Neuronal stem cell (in vitro differentiated cells): ENCODE measurements around the gene LAMTOR3.

Source experiments
- DNase-seq: peaks from one replicate; pipeline ENCODE4 v3.0.0-alpha.2; 2013; ENCODE audit warnings: low spot score
- H2AFZ ChIP-seq: one replicate; pipeline ENCODE4 v1.6.1; 2013; ENCODE audit warnings: mild to moderate bottlenecking, low read length, inconsistent platforms
- H2AK5ac ChIP-seq: 2 replicates; pipeline ENCODE4 v1.6.1; 2013; ENCODE audit warnings: low read depth, mild to moderate bottlenecking, inconsistent platforms, low read length, moderate library complexity, mixed read lengths
- H2BK120ac ChIP-seq: 2 replicates; pipeline ENCODE4 v1.6.1; 2013; ENCODE audit warnings: low read depth, mild to moderate bottlenecking, inconsistent platforms, low read length, moderate library complexity, mixed read lengths
- H2BK12ac ChIP-seq: one replicate; pipeline ENCODE4 v1.6.1; 2013; ENCODE audit warnings: low read length, inconsistent platforms
- H2BK15ac ChIP-seq: 2 replicates; pipeline ENCODE4 v1.6.1; 2013; ENCODE audit warnings: mild to moderate bottlenecking, low read length, inconsistent platforms, mixed read lengths
- H2BK5ac ChIP-seq: one replicate; pipeline ENCODE4 v1.6.1; 2013; ENCODE audit warnings: inconsistent platforms, mild to moderate bottlenecking, low read length, moderate library complexity
- H3K14ac ChIP-seq: one replicate; pipeline ENCODE4 v1.6.1; 2013; ENCODE audit warnings: low read length, inconsistent platforms
- H3K18ac ChIP-seq: 2 replicates; pipeline ENCODE4 v1.6.1; 2013; ENCODE audit warnings: low read length, inconsistent platforms
- H3K23ac ChIP-seq: 2 replicates; pipeline ENCODE4 v1.6.1; 2013; ENCODE audit warnings: low read depth, mild to moderate bottlenecking, mixed read lengths, low read length, inconsistent platforms; ENCODE audit not compliant: poor library complexity
- H3K27ac ChIP-seq: replicated peaks from 3 replicates; pipeline ENCODE4 v1.5.1; 2013; ENCODE audit warnings: low read length, inconsistent platforms
- H3K27me3 ChIP-seq, 3 experiments: 2 replicates each; pipeline ENCODE4 v1.6.1; 2013; ENCODE audit warnings: low read length in 3 of 3, mild to moderate bottlenecking in 2 of 3, inconsistent platforms in 1 of 3, low read depth in 1 of 3, mixed read lengths in 1 of 3, moderate library complexity in 1 of 3; ENCODE audit not compliant: control insufficient read depth in 3 of 3, insufficient read depth in 3 of 3
- H3K36me3 ChIP-seq, 2 donors: replicated peaks in 1 of 2; 2 replicates each; pipeline ENCODE4 v1.6.1; 2013; ENCODE audit warnings: low read length in 2 of 2; ENCODE audit not compliant: control insufficient read depth in 2 of 2, insufficient read depth in 2 of 2
- H3K4ac ChIP-seq: 2 replicates; pipeline ENCODE4 v1.6.1; 2013; ENCODE audit warnings: inconsistent platforms, mild to moderate bottlenecking, low read length, moderate library complexity
- H3K4me1 ChIP-seq, 2 donors: 1 replicate in 1 of 2; 2 replicates in 1 of 2; pipeline ENCODE4 v1.6.1; 2013; ENCODE audit warnings: low read length in 2 of 2, low read depth in 1 of 2; ENCODE audit not compliant: control insufficient read depth in 2 of 2, insufficient read depth in 1 of 2
- H3K4me2 ChIP-seq: one replicate; pipeline ENCODE4 v1.6.1; 2013; ENCODE audit warnings: mild to moderate bottlenecking, low read length, inconsistent platforms; ENCODE audit not compliant: insufficient read depth, poor library complexity, severe bottlenecking
- H3K4me3 ChIP-seq, 2 donors: 2 replicates each; pipeline ENCODE4 v1.5.1; 2013; ENCODE audit warnings: low read length in 2 of 2, mild to moderate bottlenecking in 2 of 2, inconsistent platforms in 1 of 2, moderate library complexity in 1 of 2
- H3K79me1 ChIP-seq: one replicate; pipeline ENCODE4 v1.6.1; 2013; ENCODE audit warnings: low read depth, mild to moderate bottlenecking, inconsistent platforms, low read length, moderate library complexity
- H3K9ac ChIP-seq: one replicate; pipeline ENCODE4 v1.6.1; 2013; ENCODE audit warnings: mild to moderate bottlenecking, low read depth, low read length, inconsistent platforms; ENCODE audit not compliant: poor library complexity
- H3K9me3 ChIP-seq, 2 donors: replicated peaks in 1 of 2; 2 replicates each; pipeline versions ENCODE3 to v1.6.1; 2013; ENCODE audit warnings: low read length in 2 of 2, mild to moderate bottlenecking in 2 of 2, inconsistent platforms in 1 of 2, low read depth in 1 of 2, mixed read lengths in 1 of 2, moderate library complexity in 1 of 2; ENCODE audit not compliant: control insufficient read depth in 2 of 2, insufficient read depth in 1 of 2
- H4K8ac ChIP-seq: one replicate; pipeline ENCODE4 v1.6.1; 2013; ENCODE audit warnings: low read depth, mild to moderate bottlenecking, inconsistent platforms, low read length, moderate library complexity
- H4K91ac ChIP-seq: one replicate; pipeline ENCODE4 v1.6.1; 2013; ENCODE audit warnings: low read length, low read depth, mild to moderate bottlenecking, inconsistent platforms; ENCODE audit not compliant: poor library complexity
- WGBS, 2 donors: extraction: QIAGEN DNeasy Blood & Tissue Kit; methylation state at CpG; one replicate each; pipeline ENCODE4 v1.1.7; 2013; ENCODE audit warnings: missing lambda C conversion rate in 2 of 2, mixed read lengths in 1 of 2; ENCODE audit not compliant: insufficient read length in 2 of 2, insufficient replicate concordance in 1 of 2; ENCODE audit errors: extremely low coverage in 2 of 2; 5-methylcytosine and 5-hydroxymethylcytosine counted together

Gene LAMTOR3

DNA sequence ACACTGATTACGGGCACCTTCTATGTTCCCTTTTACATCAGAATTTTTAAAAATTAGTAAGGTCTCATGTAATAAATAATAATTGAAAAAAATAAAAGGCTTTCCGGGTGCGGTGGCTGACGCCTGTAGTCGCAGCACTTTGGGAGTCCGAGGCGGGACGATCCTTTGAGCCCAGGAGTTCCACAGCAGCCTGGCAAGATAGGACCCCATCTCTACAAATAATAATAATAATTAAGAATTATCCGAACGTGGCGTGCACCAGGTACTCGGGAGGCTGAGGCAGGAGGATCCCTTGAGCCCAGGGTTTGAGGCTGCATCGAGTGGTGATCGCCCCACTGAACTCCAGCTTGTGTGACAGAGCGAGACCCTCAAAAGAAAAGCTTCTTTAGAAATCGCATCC, 771 bp upstream of the LAMTOR3 start:
- Histone ChIP-seq H3K4me1 (no peaks in the 10 kb centered on the region), H3K4me2 (peak overlapping the region; percentile 19), H3K9ac (no peak overlapping the region), H2BK15ac (no peak overlapping the region), H3K9me3 (no peaks in the 10 kb centered on the region), H3K14ac (no peak overlapping the region), H2BK5ac (no peak overlapping the region), H3K27me3 (no peaks in the 10 kb centered on the region), H2BK12ac (no peak overlapping the region), H2AFZ (peak overlapping the region; percentile 76), H2AK5ac (no peak overlapping the region), H3K4me3 (peak overlapping the region in 1 of 2 donors; percentile 89), H3K36me3 (peaks cover 0 to 23% of the 10 kb centered on the region in 2 donors), H3K23ac (no peak overlapping the region), H3K4ac (no peak overlapping the region), H4K91ac (no peak overlapping the region), H4K8ac (no peak overlapping the region), H3K18ac (no peak overlapping the region), H2BK120ac (no peak overlapping the region), H3K79me1 (no peaks in the 10 kb centered on the region), H3K27ac (peak overlapping the region; percentile 16)
- no CpG with 5 or more reads among the region's 16 CpGs for WGBS, 2 donors
- no peak for DNase-seq

DNA sequence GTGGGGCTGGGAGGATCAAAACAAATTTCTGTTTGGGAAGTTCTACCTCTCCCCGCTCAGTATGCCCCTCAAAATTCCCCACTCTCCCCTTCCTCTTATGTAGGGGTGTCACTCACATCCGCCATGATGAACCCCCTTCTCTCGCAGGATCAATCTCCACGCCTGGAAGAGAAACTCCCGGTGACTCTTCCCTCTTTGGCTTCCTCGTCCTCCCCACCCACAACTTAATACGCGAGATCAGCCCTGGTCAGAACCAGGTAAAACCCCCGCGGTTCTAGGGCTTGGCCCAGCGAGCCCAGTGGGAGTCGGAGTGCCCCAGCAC, 427 bp downstream of the LAMTOR3 start:
- no peak for DNase-seq
- H2BK5ac ChIP-seq = no peak overlapping the region
- peak overlapping the region; percentile 38 for H3K9ac ChIP-seq
- H2BK12ac ChIP-seq = no peak overlapping the region
- H3K4ac ChIP-seq = no peak overlapping the region
- no peaks in the 10 kb centered on the region for H3K9me3 ChIP-seq
- no peaks in the 10 kb centered on the region for H3K4me1 ChIP-seq
- no peak overlapping the region for H3K27ac ChIP-seq
- H3K27me3 ChIP-seq = no peaks in the 10 kb centered on the region
- peak overlapping the region; percentile 89 for H3K4me3 ChIP-seq
- H2AFZ ChIP-seq = peak overlapping the region; percentile 87
- H3K18ac ChIP-seq = no peak overlapping the region
- peak overlapping the region; percentile 83 for H3K4me2 ChIP-seq
- H3K79me1 ChIP-seq = no peaks in the 10 kb centered on the region
- H3K36me3 ChIP-seq = peaks cover 0 to 17% of the 10 kb centered on the region in 2 donors
- H2BK120ac ChIP-seq = no peak overlapping the region
- no peak overlapping the region for H3K14ac ChIP-seq
- WGBS, 2 donors = no CpG with 5 or more reads among the region's 12 CpGs
- H2BK15ac ChIP-seq = no peak overlapping the region
- no peak overlapping the region for H4K8ac ChIP-seq
- no peak overlapping the region for H4K91ac ChIP-seq
- H3K23ac ChIP-seq = no peak overlapping the region
- no peak overlapping the region for H2AK5ac ChIP-seq

DNA sequence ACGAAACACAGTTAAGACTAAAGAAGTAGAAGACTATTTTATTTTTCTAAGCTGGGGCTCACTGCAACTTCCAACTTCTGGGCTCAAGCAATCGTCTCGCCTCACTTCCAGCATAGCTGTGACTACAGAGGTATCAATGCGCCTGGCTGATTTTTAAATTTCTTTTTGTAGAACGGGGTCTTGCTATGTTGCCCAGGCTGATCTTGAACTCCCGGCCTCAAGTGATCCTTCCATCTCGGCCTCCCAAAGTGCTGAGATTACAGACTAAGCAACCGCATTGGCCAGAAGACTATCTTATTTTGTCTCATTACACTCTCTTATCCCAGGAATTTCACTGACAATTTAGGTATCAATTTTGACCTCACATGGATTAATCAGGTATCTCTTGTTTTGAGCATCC, 1.2 kb downstream of the LAMTOR3 start:
- DNase-seq = no peak
- Histone ChIP-seq H4K8ac (no peak overlapping the region), H3K27ac (no peak overlapping the region), H3K36me3 (peaks cover 0 to 13% of the 10 kb centered on the region in 2 donors), H2BK120ac (no peak overlapping the region), H3K79me1 (no peaks in the 10 kb centered on the region), H3K23ac (no peak overlapping the region), H3K4me1 (no peaks in the 10 kb centered on the region), H2BK12ac (no peak overlapping the region), H2AFZ (no peak overlapping the region), H3K18ac (no peak overlapping the region), H3K4me2 (no peak overlapping the region), H2BK15ac (no peak overlapping the region), H3K4me3 (peak overlapping the region in 1 of 2 donors; percentile 89), H3K9ac (no peak overlapping the region), H3K4ac (no peak overlapping the region), H2AK5ac (no peak overlapping the region), H3K14ac (no peak overlapping the region), H3K27me3 (no peaks in the 10 kb centered on the region), H2BK5ac (no peak overlapping the region), H4K91ac (no peak overlapping the region), H3K9me3 (no peaks in the 10 kb centered on the region)
- WGBS, 2 donors = no CpG with 5 or more reads among the region's 8 CpGs

DNA sequence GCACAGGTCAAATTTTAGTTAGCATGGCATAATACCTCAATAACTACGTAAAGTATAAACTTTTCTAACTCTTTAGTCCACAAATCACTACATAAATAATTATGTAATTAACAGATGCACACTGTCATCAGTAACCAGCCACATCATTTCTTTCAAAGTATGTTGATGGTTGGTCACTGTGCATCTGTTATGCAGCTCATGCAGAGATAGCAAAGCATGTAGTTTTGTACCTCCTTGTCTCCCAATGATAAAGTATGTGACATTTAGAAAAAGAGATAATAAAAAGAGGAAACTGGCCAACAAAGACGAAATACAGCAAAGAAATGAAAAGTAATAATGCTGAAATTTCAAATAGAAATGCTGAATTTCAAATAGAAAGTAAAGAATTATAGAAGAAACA, 2.9 kb downstream of the LAMTOR3 start:
- peaks cover 0 to 22% of the 10 kb centered on the region in 2 donors for H3K36me3 ChIP-seq
- no peak overlapping the region for H3K14ac ChIP-seq
- no peak for DNase-seq
- no peak overlapping the region for H3K18ac ChIP-seq
- WGBS, 2 donors = no CpG with 5 or more reads among the region's 2 CpGs
- H3K23ac ChIP-seq = no peak overlapping the region
- H2BK120ac ChIP-seq = no peak overlapping the region
- H2AK5ac ChIP-seq = no peak overlapping the region
- no peak overlapping the region for H4K91ac ChIP-seq
- H2AFZ ChIP-seq = no peak overlapping the region
- H3K4me2 ChIP-seq = no peak overlapping the region
- H3K9me3 ChIP-seq = no peaks in the 10 kb centered on the region
- H2BK5ac ChIP-seq = no peak overlapping the region
- H3K27ac ChIP-seq = no peak overlapping the region
- no peak overlapping the region for H3K9ac ChIP-seq
- H3K4ac ChIP-seq = no peak overlapping the region
- H3K79me1 ChIP-seq = no peaks in the 10 kb centered on the region
- H2BK15ac ChIP-seq = no peak overlapping the region
- H3K27me3 ChIP-seq = no peaks in the 10 kb centered on the region
- no peaks in the 10 kb centered on the region for H3K4me1 ChIP-seq
- no peak overlapping the region for H2BK12ac ChIP-seq
- no peak overlapping the region for H4K8ac ChIP-seq
- no peak overlapping the region for H3K4me3 ChIP-seq
